ENCODE results near the gene STRN. TPM values are rescaled to one million over a fixed set of nuclear protein-coding genes. Genes with fewer than 3 reads are reported as not detected.
A peak's percentile ranks its signal among the peaks of the same experiment; 100 is the strongest.
"Not testable (repeated sequence)": the region's sequence is repeated elsewhere in the genome, so short reads cannot be mapped to it uniquely, and the experiment has no call there.

The STRN gene
- 10 to 100 TPM; 33.8 to 35.3 TPM for total RNA-seq
- long read RNA-seq, partial matches to known transcripts, result 3 of 5 reads
- long read RNA-seq, other reads (novel, unspliced or antisense), result 2 of 5 reads

- peak; percentile 98 for DNase-seq
- peak; percentile 98 for ATAC-seq
- intact Hi-C loops (cut with DNase I), result no loop called here
Observed at GRCh38 chr2:36966370-36967235, at the start of gene STRN. TSS of gene STRN (minus strand) at chr2:36966536. CDS start at chr2:36966463, 73 bp downstream.

- intact Hi-C loops (cut with DNase I), result no loop called here
- no peak for ATAC-seq
- DNase-seq, result no peak
Observed at GRCh38 chr2:37013315-37013641, 46.9 kb upstream of the STRN start.

GRCh38 chr2:37011130-37011529 is 44.8 kb upstream of the STRN start:
- ATAC-seq (no peak), DNase-seq (no peak)
- intact Hi-C loops (cut with DNase I), result no loop called here

- ATAC-seq, result peak; percentile 76 to 86
- DNase-seq, result no peak
- intact Hi-C loops (cut with DNase I), result loop anchor here in 1 of 2 donors (10.0 kb wide), 2 partner anchors 110 to 230 kb away; no protein-coding TSS in a partner anchor
Observed at GRCh38 chr2:37005118-37005868, 39.0 kb upstream of the STRN start.

GRCh38 chr2:37000988-37001556 is 34.7 kb upstream of the STRN start:
- intact Hi-C loops (cut with DNase I), result loop anchor here in 1 of 2 donors (10.0 kb wide), 2 partner anchors 106 to 226 kb away; no protein-coding TSS in a partner anchor
- DNase-seq, result no peak

GRCh38 chr2:37000318-37000717 is 34.0 kb upstream of the STRN start:
- intact Hi-C loops (cut with DNase I), result loop anchor here in 1 of 2 donors (10.0 kb wide), 2 partner anchors 106 to 226 kb away; no protein-coding TSS in a partner anchor
- no peak for ATAC-seq
- DNase-seq, result no peak

More at GRCh38 chr2:37000988-37001556, 34.7 kb upstream of the STRN start:
- ATAC-seq, result no peak

- intact Hi-C loops (cut with DNase I); ATAC-seq; DNase-seq: not testable (repeated sequence)
Observed at GRCh38 chr2:36999416-36999815, 33.1 kb upstream of the STRN start.

- intact Hi-C loops (cut with DNase I), result no loop called here
- ATAC-seq (no peak), DNase-seq (no peak)
Observed at GRCh38 chr2:36993841-36994620, 27.7 kb upstream of the STRN start.

GRCh38 chr2:36988008-36988407 is 21.7 kb upstream of the STRN start:
- no peak for DNase-seq
- ATAC-seq, result no peak
- intact Hi-C loops (cut with DNase I), result no loop called here

GRCh38 chr2:36982467-36982866 is 16.1 kb upstream of the STRN start:
- ATAC-seq (no peak), DNase-seq (no peak)
- intact Hi-C loops (cut with DNase I), result no loop called here

GRCh38 chr2:36981911-36982310 is 15.6 kb upstream of the STRN start:
- no peak for DNase-seq
- intact Hi-C loops (cut with DNase I), result no loop called here
- no peak for ATAC-seq

- intact Hi-C loops (cut with DNase I); DNase-seq; ATAC-seq: not testable (repeated sequence)
Observed at GRCh38 chr2:36979007-36979406, 12.7 kb upstream of the STRN start.

- intact Hi-C loops (cut with DNase I), result no loop called here
- DNase-seq (no peak), ATAC-seq (no peak)
Observed at GRCh38 chr2:36976065-36976464, 9.7 kb upstream of the STRN start.

- peak in 1 of 2 donors; percentile 55 for ATAC-seq
- intact Hi-C loops (cut with DNase I), result no loop called here
- DNase-seq, result no peak
Observed at GRCh38 chr2:36975306-36975705, 9.0 kb upstream of the STRN start.

GRCh38 chr2:36973320-36973719 is 7.0 kb upstream of the STRN start:
- intact Hi-C loops (cut with DNase I), result no loop called here
- ATAC-seq (no peak), DNase-seq (no peak)

GRCh38 chr2:36971990-36972389 is 5.7 kb upstream of the STRN start:
- ATAC-seq (no peak), DNase-seq (no peak)
- intact Hi-C loops (cut with DNase I), result no loop called here

GRCh38 chr2:36967236-36967876 is 1.0 kb upstream of the STRN start:
- no peak for DNase-seq
- ATAC-seq, result no peak
- intact Hi-C loops (cut with DNase I), result no loop called here

GRCh38 chr2:36965751-36966369 is 476 bp downstream of the STRN start:
- ATAC-seq, result peak; percentile 19 to 66
- intact Hi-C loops (cut with DNase I), result no loop called here
- no peak for DNase-seq
